Measurements from ENCODE around the gene VMAC.

The VMAC gene

DNA sequence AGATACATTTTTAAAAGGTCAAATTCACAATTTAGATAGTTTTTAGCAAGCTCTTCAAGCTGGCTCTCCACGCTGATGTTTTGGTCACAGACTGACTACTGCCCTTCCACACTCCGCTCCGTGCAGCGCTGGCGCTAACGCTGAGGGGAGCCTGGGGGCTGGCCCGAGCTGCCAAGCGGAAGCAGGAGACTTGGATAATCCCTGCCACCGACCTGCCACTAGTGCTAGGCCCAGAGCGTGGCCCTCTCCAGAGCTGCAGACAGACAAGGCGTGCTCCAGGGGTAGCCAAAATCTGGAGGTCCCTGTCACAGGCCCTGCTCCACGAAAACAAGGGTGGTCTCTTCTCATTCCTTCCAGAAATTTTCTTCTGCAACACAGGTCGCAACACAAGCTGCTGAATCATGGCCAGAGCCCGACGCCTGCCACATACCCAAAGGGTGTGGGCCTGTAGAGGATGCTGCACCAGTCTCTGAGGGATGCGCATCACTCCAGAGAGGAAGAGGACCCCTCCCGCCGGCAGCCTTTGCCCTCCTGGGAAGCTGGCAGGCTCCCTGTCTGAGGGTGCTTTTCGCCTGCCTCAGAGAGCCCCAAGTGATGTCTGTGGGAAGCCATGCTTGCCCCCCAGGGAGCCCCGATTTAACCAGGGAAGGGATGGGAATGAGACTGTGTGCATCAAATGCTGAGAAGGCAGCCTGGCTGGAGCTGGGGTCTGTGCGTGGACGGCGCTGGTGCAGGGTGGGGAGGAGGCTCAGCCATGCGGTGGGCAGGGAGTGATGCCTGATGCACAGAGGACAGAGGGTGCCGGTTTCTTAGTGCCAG, 31.0 kb downstream of the VMAC start:
- no peak overlapping the region for H4K91ac ChIP-seq (ENCODE audit: low read depth, low read length, poor library complexity)
- H3K4me1 ChIP-seq (ENCODE audit: control insufficient read depth in 2 of 2, insufficient read depth in 1 of 2, low read depth in 1 of 2, low read length in 2 of 2), result no peaks in the 10 kb centered on the region
- H3K4ac ChIP-seq (ENCODE audit: low read length), result no peak overlapping the region
- H2BK12ac ChIP-seq (ENCODE audit: low read length), result peak overlapping the region; percentile 42
- H3K4me3 ChIP-seq (ENCODE audit: low read length in 2 of 2), result peak overlapping the region in 1 of 2 donors; percentile 32
- peak overlapping the region; percentile 48 for H3K23ac ChIP-seq (ENCODE audit: low read depth, low read length, poor library complexity)
- H3K14ac ChIP-seq (ENCODE audit: low read length), result no peak overlapping the region
- H4K8ac ChIP-seq (ENCODE audit: low read depth, low read length), result no peak overlapping the region
- peaks cover 25 to 98% of the 10 kb centered on the region in 2 donors for H3K36me3 ChIP-seq (replicated peaks in 1 of 2; ENCODE audit: control insufficient read depth in 2 of 2, insufficient read depth in 2 of 2, low read length in 2 of 2)
- no peaks in the 10 kb centered on the region for H3K27me3 ChIP-seq (ENCODE audit: control insufficient read depth in 3 of 3, insufficient read depth in 3 of 3, low read depth in 1 of 3, low read length in 3 of 3)
- no peak overlapping the region for H3K4me2 ChIP-seq (ENCODE audit: insufficient read depth, low read length, poor library complexity, severe bottlenecking)
- peak overlapping the region; percentile 21 for H3K18ac ChIP-seq (ENCODE audit: low read length)
- H2BK5ac ChIP-seq (ENCODE audit: low read length), result no peak overlapping the region
- no peak overlapping the region for H2AFZ ChIP-seq (ENCODE audit: low read length)
- H3K27ac ChIP-seq (replicated peaks; ENCODE audit: low read length), result no peak overlapping the region
- H2AK5ac ChIP-seq (ENCODE audit: low read depth, low read length), result no peak overlapping the region
- DNase-seq (ENCODE audit: low spot score), result no peak
- peaks cover 0 to 2% of the 10 kb centered on the region in 2 donors for H3K9me3 ChIP-seq (replicated peaks in 1 of 2; ENCODE audit: control insufficient read depth in 2 of 2, insufficient read depth in 1 of 2, low read depth in 1 of 2, low read length in 2 of 2)
- H3K79me1 ChIP-seq (ENCODE audit: low read depth, low read length), result peaks cover 10% of the 10 kb centered on the region
- no peak overlapping the region for H2BK120ac ChIP-seq (ENCODE audit: low read depth, low read length)
- no CpG with 5 or more reads among the region's 25 CpGs for WGBS, 2 donors (ENCODE audit: extremely low coverage in 2 of 2, insufficient read length in 2 of 2, insufficient replicate concordance in 1 of 2)
- no peak overlapping the region for H2BK15ac ChIP-seq (ENCODE audit: low read length)
- H3K9ac ChIP-seq (ENCODE audit: low read depth, low read length, poor library complexity), result peak overlapping the region; percentile 30

DNA sequence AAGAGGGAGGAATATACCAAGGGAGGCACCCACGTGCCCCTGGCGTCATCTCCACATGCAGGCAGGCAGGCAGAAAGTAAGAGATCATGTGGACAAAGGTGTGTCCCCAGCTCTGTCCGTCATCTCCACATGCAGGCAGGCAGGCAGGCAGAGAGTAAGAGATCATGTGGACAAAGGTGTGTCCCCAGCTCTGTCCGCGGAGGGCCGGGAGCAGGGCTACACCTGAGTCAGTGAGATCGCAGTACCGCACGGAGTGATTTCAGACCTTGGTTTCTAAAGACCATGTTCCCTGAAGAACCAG, 31.6 kb downstream of the VMAC start:
- Histone ChIP-seq H3K27ac (replicated peaks; ENCODE audit: low read length) (no peak overlapping the region), H2BK15ac (ENCODE audit: low read length) (no peak overlapping the region), H2AFZ (ENCODE audit: low read length) (no peak overlapping the region), H2AK5ac (ENCODE audit: low read depth, low read length) (no peak overlapping the region), H3K4me2 (ENCODE audit: insufficient read depth, low read length, poor library complexity, severe bottlenecking) (no peak overlapping the region), H3K14ac (ENCODE audit: low read length) (no peak overlapping the region), H4K8ac (ENCODE audit: low read depth, low read length) (no peak overlapping the region), H2BK120ac (ENCODE audit: low read depth, low read length) (no peak overlapping the region), H3K9ac (ENCODE audit: low read depth, low read length, poor library complexity) (no peak overlapping the region), H3K18ac (ENCODE audit: low read length) (no peak overlapping the region), H3K4ac (ENCODE audit: low read length) (no peak overlapping the region), H2BK12ac (ENCODE audit: low read length) (peak overlapping the region; percentile 42), H3K9me3 (replicated peaks in 1 of 2; ENCODE audit: control insufficient read depth in 2 of 2, insufficient read depth in 1 of 2, low read depth in 1 of 2, low read length in 2 of 2) (peaks cover 0 to 2% of the 10 kb centered on the region in 2 donors), H3K4me1 (ENCODE audit: control insufficient read depth in 2 of 2, insufficient read depth in 1 of 2, low read depth in 1 of 2, low read length in 2 of 2) (no peaks in the 10 kb centered on the region), H2BK5ac (ENCODE audit: low read length) (no peak overlapping the region), H4K91ac (ENCODE audit: low read depth, low read length, poor library complexity) (no peak overlapping the region), H3K36me3 (replicated peaks in 1 of 2; ENCODE audit: control insufficient read depth in 2 of 2, insufficient read depth in 2 of 2, low read length in 2 of 2) (peaks cover 25 to 98% of the 10 kb centered on the region in 2 donors), H3K4me3 (ENCODE audit: low read length in 2 of 2) (peak overlapping the region in 1 of 2 donors; percentile 32), H3K23ac (ENCODE audit: low read depth, low read length, poor library complexity) (peak overlapping the region; percentile 48), H3K79me1 (ENCODE audit: low read depth, low read length) (peaks cover 14% of the 10 kb centered on the region), H3K27me3 (ENCODE audit: control insufficient read depth in 3 of 3, insufficient read depth in 3 of 3, low read depth in 1 of 3, low read length in 3 of 3) (no peaks in the 10 kb centered on the region)
- DNase-seq (ENCODE audit: low spot score), result no peak
- WGBS, 2 donors (ENCODE audit: extremely low coverage in 2 of 2, insufficient read length in 2 of 2, insufficient replicate concordance in 1 of 2), result no CpG with 5 or more reads among the region's 9 CpGs

DNA sequence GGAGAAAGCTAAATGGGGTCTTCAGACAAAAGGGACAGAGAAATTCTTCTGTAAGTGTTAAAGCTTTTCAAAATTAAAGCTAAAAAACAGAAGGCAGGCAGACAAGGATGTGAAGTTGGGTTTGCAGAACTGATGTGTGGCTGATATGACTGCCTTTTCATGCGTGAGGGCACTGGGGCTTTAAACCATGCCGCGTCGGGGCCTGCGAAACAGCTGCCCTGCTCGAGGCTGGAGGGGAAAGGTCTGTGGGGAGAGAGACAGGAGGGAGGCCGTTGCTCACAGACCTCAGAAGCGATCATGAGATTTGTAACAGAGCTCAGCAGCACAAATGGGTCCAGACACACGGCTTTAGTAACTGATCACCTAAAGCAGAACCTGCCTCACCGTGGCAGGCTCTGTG, 32.9 kb downstream of the VMAC start:
- no peak overlapping the region for H2BK15ac ChIP-seq (ENCODE audit: low read length)
- H4K8ac ChIP-seq (ENCODE audit: low read depth, low read length), result no peak overlapping the region
- H3K4me3 ChIP-seq (ENCODE audit: low read length in 2 of 2), result no peak overlapping the region
- no peak overlapping the region for H3K18ac ChIP-seq (ENCODE audit: low read length)
- peaks cover 18% of the 10 kb centered on the region for H3K79me1 ChIP-seq (ENCODE audit: low read depth, low read length)
- H3K36me3 ChIP-seq (replicated peaks in 1 of 2; ENCODE audit: control insufficient read depth in 2 of 2, insufficient read depth in 2 of 2, low read length in 2 of 2), result peaks cover 24 to 96% of the 10 kb centered on the region in 2 donors
- H2BK120ac ChIP-seq (ENCODE audit: low read depth, low read length), result no peak overlapping the region
- no peak overlapping the region for H3K27ac ChIP-seq (replicated peaks; ENCODE audit: low read length)
- H3K23ac ChIP-seq (ENCODE audit: low read depth, low read length, poor library complexity), result no peak overlapping the region
- peaks cover 0 to 2% of the 10 kb centered on the region in 2 donors for H3K9me3 ChIP-seq (replicated peaks in 1 of 2; ENCODE audit: control insufficient read depth in 2 of 2, insufficient read depth in 1 of 2, low read depth in 1 of 2, low read length in 2 of 2)
- no peak overlapping the region for H3K9ac ChIP-seq (ENCODE audit: low read depth, low read length, poor library complexity)
- no peak overlapping the region for H3K14ac ChIP-seq (ENCODE audit: low read length)
- DNase-seq (ENCODE audit: low spot score), result no peak
- peaks cover 2 to 7% of the 10 kb centered on the region in 2 donors for H3K4me1 ChIP-seq (ENCODE audit: control insufficient read depth in 2 of 2, insufficient read depth in 1 of 2, low read depth in 1 of 2, low read length in 2 of 2)
- WGBS, 2 donors (ENCODE audit: extremely low coverage in 2 of 2, insufficient read length in 2 of 2, insufficient replicate concordance in 1 of 2), result no CpG with 5 or more reads among the region's 10 CpGs
- H2BK12ac ChIP-seq (ENCODE audit: low read length), result no peak overlapping the region
- H2BK5ac ChIP-seq (ENCODE audit: low read length), result no peak overlapping the region
- H4K91ac ChIP-seq (ENCODE audit: low read depth, low read length, poor library complexity), result no peak overlapping the region
- no peak overlapping the region for H3K4me2 ChIP-seq (ENCODE audit: insufficient read depth, low read length, poor library complexity, severe bottlenecking)
- no peak overlapping the region for H3K4ac ChIP-seq (ENCODE audit: low read length)
- H2AK5ac ChIP-seq (ENCODE audit: low read depth, low read length), result no peak overlapping the region
- H2AFZ ChIP-seq (ENCODE audit: low read length), result no peak overlapping the region
- no peaks in the 10 kb centered on the region for H3K27me3 ChIP-seq (ENCODE audit: control insufficient read depth in 3 of 3, insufficient read depth in 3 of 3, low read depth in 1 of 3, low read length in 3 of 3)

DNA sequence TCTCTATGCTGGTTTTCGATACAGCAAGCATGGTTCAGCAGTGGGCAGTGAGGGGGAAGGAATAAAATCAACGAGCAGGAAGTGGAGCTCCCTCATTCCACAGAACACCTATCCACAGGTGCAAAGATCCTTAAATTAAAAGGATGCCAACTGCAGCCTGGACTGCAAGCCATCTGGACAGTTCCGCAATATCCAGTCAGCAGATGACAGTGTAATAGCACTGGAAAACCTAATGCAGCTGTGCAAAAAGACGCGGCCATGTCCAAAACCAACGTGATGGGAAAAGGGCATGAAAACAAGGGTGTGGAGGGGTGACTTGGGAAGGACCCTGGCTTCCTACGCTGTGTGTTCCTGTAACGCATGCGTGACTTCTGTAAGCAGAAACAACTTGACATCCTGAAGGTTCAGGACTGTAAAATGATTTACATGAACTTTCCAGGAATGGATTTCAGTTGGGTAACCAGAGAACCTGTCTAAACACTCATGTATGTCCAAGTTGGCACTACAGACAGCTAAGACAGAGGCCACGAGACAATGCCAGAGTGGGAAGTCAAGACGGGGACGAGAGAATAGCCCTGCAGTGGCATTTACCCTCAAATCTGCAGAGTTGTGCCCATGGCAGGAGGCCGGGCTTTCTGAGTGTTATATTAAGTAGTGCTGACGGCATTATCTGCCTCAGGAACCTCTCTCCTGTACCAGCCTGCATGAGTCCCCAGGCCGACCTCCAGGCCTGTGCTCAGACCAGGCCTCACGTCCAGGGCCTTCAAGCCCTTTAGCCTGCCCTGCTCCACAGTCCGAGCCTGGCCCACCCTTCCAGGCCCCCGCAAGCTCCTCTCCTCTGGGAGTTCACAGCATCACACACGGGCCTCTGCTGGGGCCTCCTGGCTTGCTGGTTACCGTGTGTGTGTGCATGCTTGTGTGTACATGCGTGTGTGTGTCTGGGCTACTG, 35.9 kb downstream of the VMAC start:
- no peak overlapping the region for H3K27ac ChIP-seq (replicated peaks; ENCODE audit: low read length)
- H2BK15ac ChIP-seq (ENCODE audit: low read length), result no peak overlapping the region
- no peaks in the 10 kb centered on the region for H3K27me3 ChIP-seq (ENCODE audit: control insufficient read depth in 3 of 3, insufficient read depth in 3 of 3, low read depth in 1 of 3, low read length in 3 of 3)
- H3K23ac ChIP-seq (ENCODE audit: low read depth, low read length, poor library complexity), result peak overlapping the region; percentile 23
- H3K18ac ChIP-seq (ENCODE audit: low read length), result no peak overlapping the region
- H4K8ac ChIP-seq (ENCODE audit: low read depth, low read length), result no peak overlapping the region
- no peak overlapping the region for H3K14ac ChIP-seq (ENCODE audit: low read length)
- no peak overlapping the region for H2BK12ac ChIP-seq (ENCODE audit: low read length)
- no peak overlapping the region for H3K9ac ChIP-seq (ENCODE audit: low read depth, low read length, poor library complexity)
- no peak overlapping the region for H2BK120ac ChIP-seq (ENCODE audit: low read depth, low read length)
- H2BK5ac ChIP-seq (ENCODE audit: low read length), result no peak overlapping the region
- no CpG with 5 or more reads among the region's 21 CpGs for WGBS, 2 donors (ENCODE audit: extremely low coverage in 2 of 2, insufficient read length in 2 of 2, insufficient replicate concordance in 1 of 2)
- no peak overlapping the region for H3K4ac ChIP-seq (ENCODE audit: low read length)
- H3K4me2 ChIP-seq (ENCODE audit: insufficient read depth, low read length, poor library complexity, severe bottlenecking), result no peak overlapping the region
- H4K91ac ChIP-seq (ENCODE audit: low read depth, low read length, poor library complexity), result no peak overlapping the region
- peaks cover 4 to 9% of the 10 kb centered on the region in 2 donors for H3K4me1 ChIP-seq (ENCODE audit: control insufficient read depth in 2 of 2, insufficient read depth in 1 of 2, low read depth in 1 of 2, low read length in 2 of 2)
- peaks cover 17% of the 10 kb centered on the region for H3K79me1 ChIP-seq (ENCODE audit: low read depth, low read length)
- H3K36me3 ChIP-seq (replicated peaks in 1 of 2; ENCODE audit: control insufficient read depth in 2 of 2, insufficient read depth in 2 of 2, low read length in 2 of 2), result peaks cover 18 to 82% of the 10 kb centered on the region in 2 donors
- no peak for DNase-seq (ENCODE audit: low spot score)
- H3K4me3 ChIP-seq (ENCODE audit: low read length in 2 of 2), result no peak overlapping the region
- no peak overlapping the region for H2AFZ ChIP-seq (ENCODE audit: low read length)
- H2AK5ac ChIP-seq (ENCODE audit: low read depth, low read length), result no peak overlapping the region
- H3K9me3 ChIP-seq (replicated peaks in 1 of 2; ENCODE audit: control insufficient read depth in 2 of 2, insufficient read depth in 1 of 2, low read depth in 1 of 2, low read length in 2 of 2), result no peaks in the 10 kb centered on the region
